ENCODE data around the gene APPL2.

Gene APPL2, protein sequence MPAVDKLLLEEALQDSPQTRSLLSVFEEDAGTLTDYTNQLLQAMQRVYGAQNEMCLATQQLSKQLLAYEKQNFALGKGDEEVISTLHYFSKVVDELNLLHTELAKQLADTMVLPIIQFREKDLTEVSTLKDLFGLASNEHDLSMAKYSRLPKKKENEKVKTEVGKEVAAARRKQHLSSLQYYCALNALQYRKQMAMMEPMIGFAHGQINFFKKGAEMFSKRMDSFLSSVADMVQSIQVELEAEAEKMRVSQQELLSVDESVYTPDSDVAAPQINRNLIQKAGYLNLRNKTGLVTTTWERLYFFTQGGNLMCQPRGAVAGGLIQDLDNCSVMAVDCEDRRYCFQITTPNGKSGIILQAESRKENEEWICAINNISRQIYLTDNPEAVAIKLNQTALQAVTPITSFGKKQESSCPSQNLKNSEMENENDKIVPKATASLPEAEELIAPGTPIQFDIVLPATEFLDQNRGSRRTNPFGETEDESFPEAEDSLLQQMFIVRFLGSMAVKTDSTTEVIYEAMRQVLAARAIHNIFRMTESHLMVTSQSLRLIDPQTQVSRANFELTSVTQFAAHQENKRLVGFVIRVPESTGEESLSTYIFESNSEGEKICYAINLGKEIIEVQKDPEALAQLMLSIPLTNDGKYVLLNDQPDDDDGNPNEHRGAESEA

DNA sequence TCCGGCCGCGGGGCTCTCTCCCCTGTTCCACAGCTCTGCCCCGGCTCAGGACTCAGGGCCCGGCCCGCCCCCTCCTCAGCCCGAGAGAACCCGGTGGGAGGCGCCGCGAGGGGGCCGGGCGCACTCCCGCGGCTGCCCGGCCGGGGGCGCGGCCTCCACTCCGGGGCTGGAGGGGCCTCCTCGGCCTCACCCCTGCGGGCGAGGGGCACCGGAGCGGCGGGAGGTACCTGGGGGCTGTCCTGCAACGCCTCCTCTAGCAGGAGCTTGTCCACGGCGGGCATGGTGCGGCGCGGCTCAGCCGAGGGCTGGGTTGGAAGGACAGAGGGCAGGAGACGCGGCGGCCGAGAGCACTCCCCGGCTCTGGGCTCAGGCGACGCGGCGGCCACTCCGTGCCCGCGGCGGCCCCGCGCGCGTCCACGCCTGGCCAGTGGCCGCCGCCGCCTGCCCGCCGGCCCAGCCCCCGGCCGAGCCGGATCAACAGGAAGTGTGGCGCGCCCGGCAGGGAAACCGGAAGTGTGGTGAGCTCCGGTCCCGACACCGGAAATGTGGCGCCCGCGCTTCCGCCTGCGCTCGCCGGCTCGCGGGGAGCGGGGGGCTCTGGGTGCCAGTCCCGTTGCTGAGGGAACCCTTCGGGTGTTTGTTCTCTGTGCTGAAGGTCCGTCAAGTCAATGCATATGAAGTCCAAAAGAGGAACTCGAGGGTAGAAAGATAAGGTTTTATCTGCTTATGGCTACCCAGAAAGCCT is at the start of gene APPL2:
APPL2 (minus strand) TSS at position 443 of the 745 bp plus-strand sequence; CDS start at position 281, 162 bp downstream.
- TF ChIP-seq ZNF274 (IDR thresholded peaks at IDR 0.05; ENCODE audit: low read depth, low read length) = no peak
- H3K4me3 ChIP-seq (ENCODE audit: low read length) = peak within 1 kb of the TSS; percentile 94

DNA sequence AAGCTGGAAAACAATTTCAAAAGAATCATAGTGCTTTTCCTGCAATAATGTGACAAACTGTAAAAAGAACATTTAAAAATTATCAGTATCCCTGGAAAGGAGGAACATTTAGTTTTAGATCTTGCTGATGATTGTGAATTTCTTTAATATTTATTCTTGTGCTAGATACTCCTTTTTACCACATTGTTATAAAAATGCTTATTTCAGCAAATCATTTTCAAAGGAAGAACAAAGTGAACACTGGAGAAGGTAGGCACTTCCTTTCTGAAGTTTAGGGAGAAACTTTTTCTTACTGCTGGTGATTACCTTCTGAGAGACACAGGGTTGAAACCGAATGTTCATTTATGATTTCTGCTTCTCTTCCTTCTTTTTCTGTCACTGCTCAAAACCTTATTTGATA is 49.4 kb upstream of the APPL2 start:
- no peak overlapping the region for H3K4me3 ChIP-seq (ENCODE audit: low read length)
- no peak for TF ChIP-seq ZNF274 (IDR thresholded peaks at IDR 0.05; ENCODE audit: low read depth, low read length)

DNA sequence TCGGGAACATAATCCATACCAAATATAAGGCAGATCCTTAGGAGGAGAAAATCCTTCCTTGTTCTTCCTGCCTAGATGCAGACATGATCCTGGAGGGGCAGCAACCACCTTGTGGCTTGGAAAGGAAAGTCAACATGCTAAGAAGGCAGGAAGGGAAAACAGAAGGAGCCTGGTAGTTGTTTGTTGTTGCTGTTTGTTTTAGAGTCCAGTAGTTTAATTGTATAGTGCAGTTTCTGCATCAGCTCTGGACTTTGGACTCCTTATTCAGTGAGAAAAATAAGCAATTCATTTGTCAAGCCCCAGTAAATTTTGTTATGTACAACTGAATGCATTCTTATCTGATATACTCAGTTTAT is 45.7 kb upstream of the APPL2 start:
- no peak overlapping the region for H3K4me3 ChIP-seq (ENCODE audit: low read length)
- no peak for TF ChIP-seq ZNF274 (IDR thresholded peaks at IDR 0.05; ENCODE audit: low read depth, low read length)

DNA sequence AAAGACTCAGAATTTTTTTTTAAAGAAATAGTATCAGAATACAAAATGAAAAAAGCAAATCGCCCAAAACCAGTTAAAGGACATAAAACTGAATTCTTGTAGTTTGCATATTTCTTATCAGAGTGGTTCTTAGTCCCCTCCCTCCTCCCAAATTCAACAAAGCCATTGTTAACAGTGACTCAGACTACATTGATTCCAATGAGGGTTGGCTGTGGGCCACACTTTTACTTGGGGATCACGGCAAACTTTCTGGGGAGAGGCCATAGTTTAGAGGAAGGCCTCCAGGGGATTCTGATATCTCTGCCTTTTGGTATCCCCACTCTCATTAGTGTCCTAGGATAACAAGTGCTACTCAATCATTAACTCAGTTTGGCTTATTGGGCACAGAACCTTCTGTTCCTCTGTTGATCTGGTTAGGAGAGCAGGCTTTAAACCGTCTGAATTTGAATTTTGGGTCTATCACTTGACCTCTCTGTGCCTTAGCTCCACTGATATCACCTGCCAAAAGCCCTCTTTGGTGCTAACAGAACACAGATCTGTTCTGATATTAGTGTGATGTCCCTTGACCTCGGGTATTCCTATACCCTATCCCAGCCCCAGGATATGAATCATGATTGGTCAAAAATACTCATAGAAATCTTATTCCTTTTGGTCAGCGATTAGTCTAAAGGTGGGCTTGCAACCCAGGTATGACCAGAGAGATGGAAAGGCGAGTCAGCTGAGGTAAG is 45.2 kb upstream of the APPL2 start:
- no peak overlapping the region for H3K4me3 ChIP-seq (ENCODE audit: low read length)
- TF ChIP-seq ZNF274 (IDR thresholded peaks at IDR 0.05; ENCODE audit: low read depth, low read length) = no peak

DNA sequence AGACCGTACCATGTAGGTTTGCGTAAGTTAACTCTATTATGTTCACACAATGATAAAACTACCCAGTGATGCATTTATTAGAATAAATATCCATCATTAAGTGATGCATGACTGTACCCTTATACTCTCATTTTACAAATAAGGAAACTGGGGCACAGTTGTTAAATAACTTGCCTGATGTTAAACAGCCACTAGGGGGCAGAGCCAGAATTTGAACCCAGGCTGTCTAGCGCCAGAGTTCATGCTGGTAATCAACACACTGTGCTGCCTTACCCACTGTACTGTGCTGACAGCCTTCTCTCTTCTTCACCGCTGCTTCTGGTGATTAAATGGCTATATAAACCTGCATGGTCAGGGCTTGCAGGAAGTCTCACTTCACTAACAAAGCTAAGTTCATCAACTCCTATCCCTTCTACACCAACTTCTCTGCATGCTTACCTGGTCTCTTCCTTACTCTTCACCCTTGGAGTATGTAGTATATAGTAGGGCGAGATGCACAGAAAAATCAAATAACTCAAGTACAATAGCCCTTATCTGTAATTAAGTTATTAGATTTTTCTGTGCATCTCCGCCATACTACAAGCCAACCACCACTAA is 43.6 kb upstream of the APPL2 start:
- H3K4me3 ChIP-seq (ENCODE audit: low read length) = no peak overlapping the region
- TF ChIP-seq ZNF274 (IDR thresholded peaks at IDR 0.05; ENCODE audit: low read depth, low read length) = no peak

DNA sequence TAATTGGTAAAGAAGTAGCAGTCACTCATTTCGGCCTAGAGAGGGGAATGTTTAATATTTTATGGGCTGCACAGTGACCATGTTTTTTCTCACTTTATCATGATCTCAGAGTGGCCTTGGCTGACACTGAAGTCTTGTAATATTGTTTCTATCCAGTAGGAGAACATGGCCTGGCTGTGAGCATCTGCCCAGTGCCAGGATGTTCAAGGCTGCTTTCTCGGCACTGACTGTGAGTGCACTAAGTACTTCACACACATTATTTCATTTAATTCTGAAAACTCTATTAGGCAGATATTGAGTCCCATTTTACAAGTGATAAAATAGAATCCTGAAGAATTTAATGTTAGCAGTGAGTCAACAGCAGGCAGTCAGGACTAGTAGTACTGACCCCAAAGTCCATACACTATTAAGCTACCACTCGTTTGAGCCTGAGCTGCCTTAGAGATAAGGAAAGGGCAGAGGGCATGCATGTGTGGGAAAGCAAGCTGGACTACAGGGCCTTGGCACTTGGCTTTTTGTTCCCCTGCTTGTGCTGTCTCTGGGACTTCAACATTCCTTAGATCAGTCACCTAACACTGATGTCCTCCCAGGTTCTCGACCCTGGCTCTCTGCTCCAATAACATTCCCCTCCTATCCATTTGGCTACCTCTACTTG is 42.2 kb upstream of the APPL2 start:
- TF ChIP-seq ZNF274 (IDR thresholded peaks at IDR 0.05; ENCODE audit: low read depth, low read length) = no peak
- H3K4me3 ChIP-seq (ENCODE audit: low read length) = no peak overlapping the region

DNA sequence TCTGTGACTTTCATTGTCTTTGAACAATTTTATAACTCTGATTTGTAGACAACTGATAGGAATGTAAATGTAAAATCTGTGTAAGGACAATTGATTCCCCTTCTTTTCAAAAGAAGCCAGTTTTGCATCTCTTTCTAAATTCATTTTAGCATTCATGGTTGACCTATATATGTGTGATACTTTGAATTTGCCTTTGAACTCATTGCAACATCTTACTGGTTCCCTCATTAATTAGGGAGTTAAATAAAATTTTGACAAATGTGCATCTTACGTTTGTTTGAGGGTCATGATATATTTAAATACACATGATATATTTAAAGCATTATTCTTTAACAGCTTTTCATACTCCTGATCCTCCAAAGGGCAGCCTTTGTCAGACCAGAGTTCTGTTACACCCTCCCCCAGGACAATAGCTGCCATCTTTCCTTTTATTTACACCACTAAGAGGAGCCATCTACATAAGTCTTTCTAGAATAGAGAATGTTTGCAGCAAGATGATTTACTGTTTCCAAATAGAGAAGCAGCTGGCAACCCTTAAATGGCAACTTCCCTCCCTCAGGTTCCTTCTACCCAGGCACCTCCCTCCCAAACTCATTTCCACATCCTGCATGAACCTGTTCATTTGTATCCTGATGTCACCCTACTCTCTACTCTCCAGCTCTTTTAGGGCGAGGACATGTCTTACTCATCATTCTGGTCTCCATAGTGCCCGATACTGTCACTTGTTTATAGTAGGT is 40.2 kb upstream of the APPL2 start:
- TF ChIP-seq ZNF274 (IDR thresholded peaks at IDR 0.05; ENCODE audit: low read depth, low read length) = no peak
- no peak overlapping the region for H3K4me3 ChIP-seq (ENCODE audit: low read length)

DNA sequence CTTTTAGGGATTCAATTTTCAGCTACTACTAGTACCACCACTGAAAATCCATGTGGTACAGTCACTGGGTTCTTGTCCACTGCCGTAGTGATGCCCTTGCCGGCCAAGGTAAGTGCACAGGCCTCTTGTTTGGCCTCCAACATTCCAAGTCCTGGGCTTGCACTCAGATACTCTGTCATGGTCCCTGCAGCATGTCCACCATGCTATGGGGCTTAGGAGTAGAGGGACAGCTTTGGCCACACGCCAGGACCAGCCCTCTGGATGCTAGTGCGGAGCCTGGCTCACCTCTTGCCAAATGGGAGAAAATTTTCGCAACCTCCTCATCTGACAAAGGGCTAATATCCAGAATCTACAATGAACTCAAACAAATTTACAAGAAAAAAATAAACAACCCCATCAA is 38.6 kb upstream of the APPL2 start:
- no peak for TF ChIP-seq ZNF274 (IDR thresholded peaks at IDR 0.05; ENCODE audit: low read depth, low read length)
- no peak overlapping the region for H3K4me3 ChIP-seq (ENCODE audit: low read length)

DNA sequence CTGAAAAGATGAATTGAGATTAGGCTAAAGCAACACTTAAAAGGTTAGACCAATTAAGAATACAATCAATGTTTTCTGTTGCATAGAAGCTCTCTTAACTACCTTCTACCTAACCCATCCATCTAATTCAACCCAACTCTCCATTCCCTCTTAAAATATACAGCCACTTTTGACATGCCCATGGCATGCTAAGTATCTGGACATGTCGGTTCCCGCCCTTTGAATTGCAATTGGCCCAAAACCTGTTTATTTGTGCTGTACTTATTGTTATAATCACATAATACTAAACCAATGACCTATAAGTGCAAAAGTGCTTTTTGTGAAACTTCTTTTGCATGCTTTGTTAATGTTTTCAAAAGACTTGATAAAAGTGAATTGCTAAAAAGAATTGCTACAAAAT is 37.6 kb upstream of the APPL2 start:
- TF ChIP-seq ZNF274 (IDR thresholded peaks at IDR 0.05; ENCODE audit: low read depth, low read length) = no peak
- H3K4me3 ChIP-seq (ENCODE audit: low read length) = no peak overlapping the region

DNA sequence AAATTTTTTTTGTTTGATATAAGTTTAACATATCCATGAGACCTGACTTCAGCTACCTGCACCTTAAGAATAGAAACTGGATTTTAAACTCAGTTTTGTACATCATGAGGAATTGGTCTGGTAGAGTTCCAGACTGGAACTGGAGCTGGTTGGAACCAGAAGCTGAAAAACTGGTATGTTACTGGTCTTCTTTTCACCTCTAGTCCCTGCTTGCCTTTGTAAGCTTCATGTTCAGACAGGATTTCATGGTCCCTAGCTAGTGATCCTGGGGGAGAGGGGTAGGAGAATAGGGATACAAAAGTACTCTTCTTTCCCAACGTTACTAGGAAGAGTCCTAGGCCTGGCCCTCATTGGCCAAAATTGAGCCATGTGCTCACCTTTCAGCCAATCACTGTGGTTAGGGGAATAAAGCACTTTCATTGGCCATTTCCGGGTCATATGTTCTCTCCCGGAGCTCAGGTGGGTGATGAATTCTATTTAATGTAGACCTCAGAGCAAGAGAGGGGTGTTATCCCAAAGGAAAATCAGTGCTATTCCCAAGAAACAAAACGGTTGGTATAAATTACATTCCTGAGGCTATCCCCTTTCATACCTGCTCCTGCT is 36.9 kb upstream of the APPL2 start:
- TF ChIP-seq ZNF274 (IDR thresholded peaks at IDR 0.05; ENCODE audit: low read depth, low read length) = no peak
- no peak overlapping the region for H3K4me3 ChIP-seq (ENCODE audit: low read length)

DNA sequence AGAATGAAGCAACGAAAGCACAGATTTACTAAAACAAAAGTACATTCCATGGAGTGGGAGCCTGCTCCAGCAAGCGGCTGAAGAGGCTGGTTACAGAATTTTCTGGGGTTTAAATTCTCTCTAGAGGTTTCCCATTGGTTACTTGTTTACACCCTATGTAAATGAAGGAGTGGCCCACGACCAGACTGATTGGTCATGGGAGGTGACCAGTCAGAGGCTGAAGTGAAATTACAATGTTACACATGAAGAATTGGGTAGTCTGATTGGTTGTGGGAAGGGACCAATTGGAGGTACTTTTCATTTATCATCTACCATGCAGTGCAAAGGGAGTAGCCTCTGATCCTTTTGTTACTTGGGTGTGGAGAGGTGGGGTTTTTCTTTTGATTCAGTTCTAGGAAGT is 36.2 kb upstream of the APPL2 start:
- no peak for TF ChIP-seq ZNF274 (IDR thresholded peaks at IDR 0.05; ENCODE audit: low read depth, low read length)
- H3K4me3 ChIP-seq (ENCODE audit: low read length) = no peak overlapping the region

DNA sequence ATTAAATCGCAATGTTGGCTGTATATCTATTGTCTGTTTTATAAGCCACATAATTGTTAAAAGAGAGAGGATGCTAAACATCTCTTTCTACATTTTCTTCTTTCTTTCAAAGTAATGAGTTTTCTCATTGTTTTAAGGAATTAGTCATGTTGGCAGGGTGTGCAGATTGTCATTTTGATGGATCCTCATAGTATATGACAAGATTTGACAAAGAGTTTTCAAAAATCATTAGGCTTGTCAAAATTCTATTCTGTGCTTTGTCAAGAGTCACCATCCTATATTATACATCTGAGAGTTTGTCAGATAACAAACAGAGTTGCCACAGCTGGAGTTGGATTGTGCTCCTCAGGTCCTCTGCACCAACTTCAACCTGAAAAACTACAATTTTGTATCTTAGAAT is 35.4 kb upstream of the APPL2 start:
- no peak for TF ChIP-seq ZNF274 (IDR thresholded peaks at IDR 0.05; ENCODE audit: low read depth, low read length)
- no peak overlapping the region for H3K4me3 ChIP-seq (ENCODE audit: low read length)
